NCI-H146 treated with DMSO at 0.1 percent for 48 hours (cell line): ENCODE data around the gene TPPP.
"Not testable (repeated sequence)": the region's sequence is repeated elsewhere in the genome, so short reads cannot be mapped to it uniquely, and the experiment has no call there.

Experiments
- DNase-seq: peaks from one replicate; lab custom pipeline; 2025; ENCODE audit not compliant: unreplicated experiment; lab: John Stamatoyannopoulos, UW

Gene TPPP

DNA sequence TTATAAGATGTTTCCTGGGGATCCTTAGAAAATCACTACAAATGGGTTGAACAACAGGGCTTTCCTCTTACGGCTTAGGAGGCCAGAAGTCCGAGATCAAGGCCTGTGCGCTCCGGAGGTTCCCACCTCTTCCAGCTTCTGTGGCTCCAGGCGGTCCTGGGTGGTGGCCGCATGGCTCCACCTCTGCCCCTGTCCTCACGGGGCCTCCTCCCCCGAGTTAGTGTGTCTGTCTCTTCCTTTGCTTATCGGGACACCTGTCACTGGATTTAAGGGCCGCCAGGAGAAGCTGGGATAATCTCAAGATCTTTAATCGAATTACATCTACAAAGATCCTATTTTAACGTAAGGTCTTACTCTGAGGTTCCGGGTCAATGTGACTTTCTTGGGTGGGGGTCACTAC lies 2.3 kb upstream of the TPPP start:
- DNase-seq = not testable (repeated sequence)

- not testable (repeated sequence) for DNase-seq
Measured at GRCh38 chr5:694042-694431, 885 bp upstream of the TPPP start.

- DNase-seq = not testable (repeated sequence)
Measured at GRCh38 chr5:692529-693041, 567 bp downstream of the TPPP start.

GRCh38 chr5:691817-692528 lies 1.2 kb downstream of the TPPP start:
- DNase-seq = no peak

DNA sequence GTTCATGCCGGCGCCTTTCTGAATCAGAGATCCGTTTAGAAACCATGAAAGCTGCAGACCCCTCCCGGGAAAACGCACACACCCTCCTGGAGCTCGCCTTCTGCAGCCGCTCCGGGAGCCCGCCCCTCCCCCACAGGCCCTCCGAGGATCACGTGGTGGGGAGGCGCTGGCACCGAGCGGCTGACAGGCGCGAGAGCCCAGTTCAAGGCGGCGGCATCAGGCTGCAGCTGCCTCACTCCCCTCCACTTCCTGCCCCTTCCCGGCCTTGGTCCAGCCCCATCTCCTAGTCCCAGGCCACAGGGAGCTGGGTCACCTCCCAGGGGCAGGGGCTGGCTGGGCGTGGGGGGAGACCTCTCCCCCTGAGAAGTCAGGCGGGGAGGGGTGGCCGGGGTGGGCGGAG lies 2.1 kb downstream of the TPPP start:
- DNase-seq = not testable (repeated sequence)

DNA sequence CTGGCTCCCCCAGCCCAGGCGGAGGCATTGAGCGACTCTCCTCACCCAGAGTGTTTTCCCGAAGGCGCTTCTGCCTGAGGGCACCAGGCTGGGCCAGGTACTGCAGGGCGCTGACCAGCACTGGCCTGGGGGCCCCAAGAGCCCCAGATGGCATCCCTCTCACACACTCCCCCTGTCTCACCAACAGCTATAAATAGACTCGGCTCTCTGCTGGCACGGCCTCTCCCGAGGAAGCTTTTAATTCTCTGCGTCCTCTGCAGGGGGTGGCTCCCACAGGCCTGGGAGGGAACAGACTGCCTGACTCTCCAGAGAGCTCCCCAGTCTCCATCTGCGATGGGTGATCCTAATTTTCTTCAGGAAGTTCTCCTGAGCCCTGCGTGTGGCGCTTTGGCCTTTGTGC lies 2.9 kb downstream of the TPPP start:
- DNase-seq = not testable (repeated sequence)

DNA sequence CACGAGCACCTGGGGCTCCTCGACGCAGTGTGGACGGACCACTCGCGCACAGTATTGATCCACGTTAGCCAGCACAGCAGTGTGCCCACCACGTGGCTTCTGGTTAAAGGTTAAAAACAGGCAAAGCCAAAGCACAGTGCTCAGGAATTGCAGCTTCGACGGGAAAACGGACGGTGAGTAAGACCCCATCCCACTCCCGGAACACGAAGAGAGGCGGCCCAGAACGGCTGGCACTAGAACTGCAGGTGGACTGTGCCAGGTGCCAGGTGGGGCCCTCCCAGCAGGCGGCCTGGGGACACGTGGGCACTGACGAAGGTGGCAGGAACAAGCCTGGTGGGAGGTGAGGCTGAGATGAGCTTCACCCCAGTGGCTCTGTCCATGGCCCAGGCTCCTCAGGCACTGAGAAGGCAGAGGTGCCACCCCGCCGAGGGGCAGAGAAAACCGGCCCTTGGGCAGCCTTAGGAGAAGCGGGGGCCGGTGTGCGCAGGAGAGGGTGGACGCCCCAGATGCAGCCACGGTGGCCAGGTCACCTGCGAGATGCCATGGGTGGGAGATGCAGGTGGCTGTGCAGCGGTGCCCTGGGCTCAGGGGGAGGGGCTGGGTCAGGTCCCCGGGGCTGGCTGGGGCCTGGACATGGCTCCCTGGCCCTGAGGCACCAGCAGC lies 4.7 kb downstream of the TPPP start:
- DNase-seq = not testable (repeated sequence)

DNA sequence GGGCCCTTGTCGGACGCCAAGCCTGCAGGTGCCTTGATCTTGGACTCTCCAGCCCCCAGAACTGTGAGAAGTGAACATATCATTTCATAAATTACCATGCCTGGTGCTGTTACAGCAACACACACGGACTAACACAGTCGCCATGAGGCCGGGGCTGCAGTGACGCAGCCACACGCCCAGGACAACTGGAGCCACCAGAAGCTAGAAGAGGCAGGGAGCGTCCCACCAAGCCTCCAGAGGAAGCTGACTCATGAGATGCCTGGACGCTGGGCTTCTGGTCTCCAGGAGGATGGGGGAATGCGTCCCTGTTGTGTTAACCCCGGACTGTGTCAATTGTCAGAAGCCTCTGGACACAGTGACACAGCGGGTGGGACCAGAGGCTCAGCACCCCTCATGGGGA lies 6.2 kb downstream of the TPPP start:
- not testable (repeated sequence) for DNase-seq

- DNase-seq = not testable (repeated sequence)
Measured at GRCh38 chr5:686172-686523, 7.0 kb downstream of the TPPP start.

DNA sequence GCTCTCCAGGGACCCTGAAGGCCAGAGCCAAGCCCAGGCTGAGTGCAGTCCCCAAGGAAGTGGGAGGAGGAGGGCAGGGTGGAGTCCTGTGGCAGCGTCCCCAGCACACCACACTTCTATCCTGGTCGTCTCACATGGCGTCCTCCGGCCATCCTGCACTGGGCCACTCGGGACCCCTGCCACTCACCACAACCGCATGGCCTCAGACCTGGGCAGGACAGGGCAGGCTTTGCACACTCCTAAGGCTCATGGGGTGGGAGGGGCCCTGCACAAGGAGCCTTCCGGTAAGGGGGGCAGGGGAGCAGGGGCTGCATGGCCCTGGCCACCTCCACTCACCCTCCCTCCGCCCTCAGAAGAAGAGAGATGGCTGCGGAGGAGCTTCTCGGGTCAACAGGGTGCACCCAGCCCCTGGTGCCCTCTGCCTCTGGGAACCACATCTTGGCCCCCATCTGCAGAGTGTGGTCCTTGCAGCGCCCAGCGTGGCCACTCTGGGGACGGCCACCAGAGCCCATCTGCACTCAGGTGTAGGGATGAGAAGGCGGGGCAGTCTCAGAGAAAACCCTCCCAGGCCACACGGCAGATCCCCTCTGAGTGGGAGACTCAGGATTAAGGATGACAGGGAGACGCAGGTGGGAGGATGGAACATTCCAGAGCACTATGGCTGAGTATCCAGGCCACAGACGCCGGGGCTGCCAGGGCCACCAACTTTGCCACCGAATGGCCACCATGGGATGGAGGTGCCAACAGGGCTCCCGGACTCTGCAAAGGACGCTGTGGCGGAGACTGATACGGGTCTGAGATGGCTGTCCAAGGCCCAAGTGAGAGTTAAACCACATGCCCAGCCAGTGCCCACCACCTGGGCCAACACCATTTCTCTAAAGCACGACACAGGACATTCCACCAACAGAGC lies 7.6 kb downstream of the TPPP start:
- DNase-seq = no peak

GRCh38 chr5:684751-685216 lies 8.4 kb downstream of the TPPP start:
- no peak for DNase-seq

GRCh38 chr5:683551-684481 lies 9.3 kb downstream of the TPPP start:
- DNase-seq = no peak

GRCh38 chr5:682651-683358 lies 10.3 kb downstream of the TPPP start:
- not testable (repeated sequence) for DNase-seq

DNA sequence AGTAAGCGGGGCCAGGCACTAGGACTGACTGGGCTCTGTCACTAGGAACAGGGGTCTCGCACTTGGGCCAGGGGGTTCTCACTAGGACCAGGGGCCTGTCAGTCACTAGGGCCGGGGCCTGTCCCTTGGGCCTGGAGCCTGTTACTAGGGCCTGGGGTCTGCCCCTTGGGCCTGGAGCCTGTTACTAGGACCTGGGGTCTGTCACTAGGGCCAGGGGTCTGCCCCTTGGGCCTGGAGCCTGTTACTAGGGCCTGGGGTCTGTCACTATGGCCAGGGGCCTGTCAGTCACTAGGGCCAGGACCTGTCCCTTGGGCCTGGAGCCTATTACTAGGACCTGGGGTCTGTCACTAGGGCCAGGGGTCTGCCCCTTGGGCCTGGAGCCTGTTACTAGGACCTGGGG lies 10.9 kb downstream of the TPPP start:
- DNase-seq = not testable (repeated sequence)

GRCh38 chr5:681317-682191 lies 11.6 kb downstream of the TPPP start:
- not testable (repeated sequence) for DNase-seq

- not testable (repeated sequence) for DNase-seq
Measured at GRCh38 chr5:680836-681235, 12.3 kb downstream of the TPPP start.

DNA sequence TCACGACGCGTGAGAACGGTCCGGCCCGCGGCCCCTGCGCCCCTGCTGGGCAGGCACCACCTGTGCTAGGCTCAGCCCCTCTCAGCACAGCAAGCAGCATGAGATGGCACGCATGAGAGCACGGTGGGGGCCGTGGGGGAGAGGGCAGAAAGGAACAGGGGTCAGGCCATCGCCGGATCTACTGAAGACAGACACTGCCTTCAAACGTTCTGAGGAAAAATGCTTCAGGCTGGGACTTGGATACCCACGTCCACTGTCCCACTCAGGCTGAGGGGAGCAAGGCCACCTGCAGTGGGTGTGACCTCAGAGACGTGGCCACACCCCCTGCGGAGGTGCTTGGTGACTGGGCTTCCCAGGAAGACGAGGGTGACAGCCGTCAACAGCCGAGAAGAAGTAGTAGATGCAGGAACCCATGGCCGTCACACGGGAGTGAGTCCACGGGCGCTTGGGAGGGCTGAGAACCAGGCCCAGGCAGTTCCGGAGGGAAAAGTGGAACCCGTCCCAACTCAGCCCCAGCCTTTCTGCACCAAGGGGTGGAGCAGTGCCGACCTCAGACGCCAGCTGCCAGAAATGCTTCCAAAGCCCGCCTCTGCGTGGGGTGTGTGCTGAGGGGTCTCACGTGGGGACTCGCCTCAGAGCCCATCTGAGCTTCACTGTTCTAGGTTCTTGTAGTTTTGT lies 12.9 kb downstream of the TPPP start:
- not testable (repeated sequence) for DNase-seq
